ENCODE measurements around the gene SETX.

DNA sequence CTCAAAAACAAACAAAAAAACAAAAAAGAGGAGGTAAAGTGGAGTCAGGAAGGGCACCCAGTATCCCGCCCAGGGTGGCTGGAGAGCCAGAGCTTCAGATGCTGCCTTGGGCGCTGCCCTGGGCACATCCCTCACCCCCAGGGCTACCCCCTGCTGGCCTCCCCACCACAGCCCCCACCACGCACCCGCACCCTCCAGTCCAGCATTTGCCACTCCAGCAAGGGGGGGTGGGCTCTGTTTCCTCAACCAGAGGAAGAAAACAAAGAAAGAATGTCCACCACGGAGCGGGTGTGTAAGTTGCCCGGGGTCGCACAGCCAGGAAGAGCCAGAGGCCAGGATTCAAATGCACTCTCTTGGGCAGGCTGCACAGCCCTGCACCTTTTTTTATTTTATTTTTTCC, 106.8 kb downstream of the SETX start:
- TF ChIP-seq, protein P1, sequence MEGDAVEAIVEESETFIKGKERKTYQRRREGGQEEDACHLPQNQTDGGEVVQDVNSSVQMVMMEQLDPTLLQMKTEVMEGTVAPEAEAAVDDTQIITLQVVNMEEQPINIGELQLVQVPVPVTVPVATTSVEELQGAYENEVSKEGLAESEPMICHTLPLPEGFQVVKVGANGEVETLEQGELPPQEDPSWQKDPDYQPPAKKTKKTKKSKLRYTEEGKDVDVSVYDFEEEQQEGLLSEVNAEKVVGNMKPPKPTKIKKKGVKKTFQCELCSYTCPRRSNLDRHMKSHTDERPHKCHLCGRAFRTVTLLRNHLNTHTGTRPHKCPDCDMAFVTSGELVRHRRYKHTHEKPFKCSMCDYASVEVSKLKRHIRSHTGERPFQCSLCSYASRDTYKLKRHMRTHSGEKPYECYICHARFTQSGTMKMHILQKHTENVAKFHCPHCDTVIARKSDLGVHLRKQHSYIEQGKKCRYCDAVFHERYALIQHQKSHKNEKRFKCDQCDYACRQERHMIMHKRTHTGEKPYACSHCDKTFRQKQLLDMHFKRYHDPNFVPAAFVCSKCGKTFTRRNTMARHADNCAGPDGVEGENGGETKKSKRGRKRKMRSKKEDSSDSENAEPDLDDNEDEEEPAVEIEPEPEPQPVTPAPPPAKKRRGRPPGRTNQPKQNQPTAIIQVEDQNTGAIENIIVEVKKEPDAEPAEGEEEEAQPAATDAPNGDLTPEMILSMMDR (conservative IDR thresholded peaks at IDR 0.05; ENCODE audit: low read length): no peak
- TF ChIP-seq EZH2phosphoT487 (IDR thresholded peaks at IDR 0.05; ENCODE audit: borderline replicate concordance, low read depth, low read length): no peak

Data from OCI-LY7 (cell line).